GM21786 (cell line): ENCODE results near the gene DDX6.

Source experiments
- ATAC-seq: cut with Tn5 transposase; IDR thresholded peaks from one replicate; pipeline ENCODE4 v1.9.1; 2021; ENCODE audit not compliant: unreplicated experiment

DDX6 gene

GRCh38 chr11:118705791-118706545, 85.0 kb downstream of the DDX6 start:
- no peak for ATAC-seq

- ATAC-seq = no peak
These were observed 85.7 kb downstream of the DDX6 start for GRCh38 chr11:118705111-118705741.

- ATAC-seq = no peak
These were observed 87.3 kb downstream of the DDX6 start for GRCh38 chr11:118703563-118704106.

GRCh38 chr11:118699506-118700220, 91.3 kb downstream of the DDX6 start:
- ATAC-seq = no peak
